ENCODE measurements around the gene GIMAP6. TPM values are rescaled to one million over a fixed set of nuclear protein-coding genes. Genes with fewer than 3 reads are reported as not detected.

The GIMAP6 gene
- total RNA-seq, 1 experiment from 2014 or later, result not detected

DNA sequence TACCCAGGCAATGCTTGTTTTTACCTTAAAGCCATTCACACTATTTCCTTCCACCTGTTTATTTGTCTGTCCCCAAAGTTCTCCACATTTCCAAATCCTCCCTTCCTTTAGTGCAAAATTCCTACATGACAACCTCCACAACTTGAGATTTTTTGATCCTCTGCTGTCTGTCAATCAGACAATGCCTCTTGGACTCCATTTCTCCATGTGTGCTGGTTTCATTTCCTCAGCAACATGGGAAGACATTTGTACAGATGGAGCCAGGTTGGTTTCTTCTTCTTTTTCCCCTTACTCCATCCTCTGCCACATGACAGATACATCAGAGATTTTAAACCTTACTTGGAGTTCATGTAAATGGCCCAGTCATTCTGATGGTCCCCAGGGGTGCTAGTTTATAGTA, 34.2 kb upstream of the GIMAP6 start:
- BruUV-seq (replicated peaks), result no TSS peak

GRCh38 chr7:150665896-150666295, 33.7 kb upstream of the GIMAP6 start:
- no TSS peak for BruUV-seq (replicated peaks)
- no peaks in the 10 kb centered on the region for H3F3A ChIP-seq (ENCODE audit: insufficient read depth, low read depth)
- intact Hi-C loops (cut with micrococcal nuclease; ENCODE audit: unreplicated experiment), result no loop called here

More for the DNA sequence above, 34.2 kb upstream of the GIMAP6 start:
- no peaks in the 10 kb centered on the region for H3F3A ChIP-seq (ENCODE audit: insufficient read depth, low read depth)
- CTCF ChIA-PET, result no interaction called here
- POLR2A ChIA-PET (ENCODE audit: unreplicated experiment), result no interaction called here
- no peaks in the 10 kb centered on the region for H3K9me3 ChIP-seq (ENCODE audit: insufficient read depth, low read depth)
- no peak overlapping the region for H2AFZ ChIP-seq
- no peaks in the 10 kb centered on the region for H3K36me3 ChIP-seq (ENCODE audit: low read depth)
- DNase-seq, result no peak
- no peak overlapping the region for H3K4me2 ChIP-seq
- H4K20me1 ChIP-seq (ENCODE audit: insufficient read depth), result no peaks in the 10 kb centered on the region
- H3K27ac ChIP-seq, result no peak overlapping the region
- no peak for TF ChIP-seq CTCF (conservative IDR thresholded peaks at IDR 0.05)
- no peak for TF ChIP-seq EZH2 (IDR thresholded peaks at IDR 0.05; ENCODE audit: low read depth)
- H3K9me2 ChIP-seq (ENCODE audit: insufficient read depth), result no peaks in the 10 kb centered on the region
- no peaks in the 10 kb centered on the region for H3K79me2 ChIP-seq (ENCODE audit: low read depth)
- H3K4me3 ChIP-seq, result no peak overlapping the region
- H3K4me1 ChIP-seq (replicated peaks; ENCODE audit: insufficient read depth), result no peaks in the 10 kb centered on the region
- intact Hi-C loops (cut with micrococcal nuclease; ENCODE audit: unreplicated experiment), result no loop called here
- H3K27me3 ChIP-seq (ENCODE audit: insufficient read depth, low read depth), result peaks cover 9% of the 10 kb centered on the region; the same call in 1 of the 2 replicates

GRCh38 chr7:150665089-150665748, 33.0 kb upstream of the GIMAP6 start:
- no peaks in the 10 kb centered on the region for H3K9me2 ChIP-seq (ENCODE audit: insufficient read depth)
- no peaks in the 10 kb centered on the region for H3K79me2 ChIP-seq (ENCODE audit: low read depth)
- H4K20me1 ChIP-seq (ENCODE audit: insufficient read depth), result no peaks in the 10 kb centered on the region
- no peaks in the 10 kb centered on the region for H3K36me3 ChIP-seq (ENCODE audit: low read depth)
- no peak overlapping the region for H3K27ac ChIP-seq
- no peak for DNase-seq
- intact Hi-C loops (cut with micrococcal nuclease; ENCODE audit: unreplicated experiment), result no loop called here
- no peaks in the 10 kb centered on the region for H3K4me1 ChIP-seq (replicated peaks; ENCODE audit: insufficient read depth)
- H3K27me3 ChIP-seq (ENCODE audit: insufficient read depth, low read depth), result peaks cover 12% of the 10 kb centered on the region; the same call in 1 of the 2 replicates
- H3K4me2 ChIP-seq, result no peak overlapping the region
- H3F3A ChIP-seq (ENCODE audit: insufficient read depth, low read depth), result no peaks in the 10 kb centered on the region
- no TSS peak for BruUV-seq (replicated peaks)
- POLR2A ChIA-PET (ENCODE audit: unreplicated experiment), result no interaction called here
- CTCF ChIA-PET, result no interaction called here
- H2AFZ ChIP-seq, result no peak overlapping the region
- no peak overlapping the region for H3K4me3 ChIP-seq
- TF ChIP-seq CTCF (conservative IDR thresholded peaks at IDR 0.05), result no peak
- no peak for TF ChIP-seq EZH2 (IDR thresholded peaks at IDR 0.05; ENCODE audit: low read depth)
- H3K9me3 ChIP-seq (ENCODE audit: insufficient read depth, low read depth), result no peaks in the 10 kb centered on the region

More at GRCh38 chr7:150665896-150666295, 33.7 kb upstream of the GIMAP6 start:
- no peaks in the 10 kb centered on the region for H3K79me2 ChIP-seq (ENCODE audit: low read depth)
- ChIA-PET POLR2A (ENCODE audit: unreplicated experiment) (no interaction called here), CTCF (no interaction called here)
- H2AFZ ChIP-seq, result no peak overlapping the region
- H3K4me2 ChIP-seq, result no peak overlapping the region
- no peak overlapping the region for H3K4me3 ChIP-seq
- H3K27ac ChIP-seq, result no peak overlapping the region
- H3K36me3 ChIP-seq (ENCODE audit: low read depth), result no peaks in the 10 kb centered on the region
- TF ChIP-seq EZH2 (IDR thresholded peaks at IDR 0.05; ENCODE audit: low read depth) (no peak), CTCF (conservative IDR thresholded peaks at IDR 0.05) (no peak)
- DNase-seq, result no peak
- no peaks in the 10 kb centered on the region for H3K4me1 ChIP-seq (replicated peaks; ENCODE audit: insufficient read depth)
- no peaks in the 10 kb centered on the region for H4K20me1 ChIP-seq (ENCODE audit: insufficient read depth)
- H3K9me3 ChIP-seq (ENCODE audit: insufficient read depth, low read depth), result no peaks in the 10 kb centered on the region
- no peaks in the 10 kb centered on the region for H3K9me2 ChIP-seq (ENCODE audit: insufficient read depth)
- H3K27me3 ChIP-seq (ENCODE audit: insufficient read depth, low read depth), result peaks cover 9% of the 10 kb centered on the region; the same call in 1 of the 2 replicates
